Measurements from ENCODE around the gene PARD3B. TPM values are rescaled to one million over a fixed set of nuclear protein-coding genes. Genes with fewer than 3 reads are reported as not detected.

The PARD3B gene
- total and polyA plus RNA-seq, 10 of the 15 experiments (the other 5 are each of a cell fraction or from before 2014, with no cell fraction given): 0.01 to 0.54 (median 0.07) TPM; not detected in 7

- no peak for TF ChIP-seq ZZZ3 (IDR thresholded peaks at IDR 0.05; ENCODE audit: control insufficient read depth, insufficient read length, low read depth)
- no peak for TF ChIP-seq TCF12 (IDR thresholded peaks at IDR 0.05; ENCODE audit: low read depth, low read length)
- no peak for TF ChIP-seq CHD4 (IDR thresholded peaks at IDR 0.05)
- TF ChIP-seq POLR2AphosphoS2 (IDR thresholded peaks at IDR 0.05; ENCODE audit: low read depth, low read length): no peak
Observed at GRCh38 chr2:205014201-205014600, 468.9 kb downstream of the PARD3B start (continued).

DNA sequence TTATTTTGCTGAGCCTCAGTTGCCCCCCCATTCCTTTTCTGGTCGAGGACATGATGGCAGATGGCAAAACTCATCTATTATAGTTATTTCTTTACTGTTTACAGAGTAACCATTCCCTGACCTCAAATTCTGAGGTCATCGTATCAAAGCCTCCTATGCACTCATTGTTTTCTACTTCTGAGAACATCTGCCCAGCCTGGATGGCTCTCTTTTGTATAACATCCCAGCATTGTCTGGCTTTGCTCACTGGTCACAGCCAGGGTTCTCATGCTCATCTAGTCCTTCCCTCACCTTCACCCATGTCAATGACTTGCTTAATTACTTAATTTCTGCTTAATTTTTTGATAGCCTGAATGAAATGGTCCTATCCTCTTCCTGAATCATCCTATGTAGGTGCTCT is 472.1 kb downstream of the PARD3B start:
- intact Hi-C loops (cut with micrococcal nuclease; ENCODE audit: unreplicated experiment) (no loop called here), in situ Hi-C loops (cut with MboI) (no loop called here)
- ChIA-PET RAD21 (ENCODE audit: unreplicated experiment) (no interaction called here), SMC1A (ENCODE audit: uncharacterized antibody, unreplicated experiment) (no interaction called here), POLR2A (no interaction called here), CTCF (no interaction called here)
- Histone ChIP-seq H3K9me3 (replicated peaks; ENCODE audit: control insufficient read depth, insufficient read depth, low read length) (no peaks in the 10 kb centered on the region), H3K4me3 (no peak overlapping the region), H3K9ac (ENCODE audit: control insufficient read depth, insufficient read depth, low read length) (no peak overlapping the region), H2AFZ (ENCODE audit: control insufficient read depth, low read depth, low read length) (no peak overlapping the region), H4K20me1 (ENCODE audit: control insufficient read depth, insufficient read depth) (no peaks in the 10 kb centered on the region), H3K36me3 (ENCODE audit: control insufficient read depth in 2 of 2, insufficient read depth in 2 of 2, low read length in 1 of 2) (no peaks in the 10 kb centered on the region), H3K79me2 (ENCODE audit: control insufficient read depth, insufficient read depth, low read length) (no peaks in the 10 kb centered on the region), H3K27me3 (replicated peaks in 1 of 2; ENCODE audit: control insufficient read depth in 2 of 2, insufficient read depth in 2 of 2, low read length in 1 of 2) (no peaks in the 10 kb centered on the region), H3K27ac (ENCODE audit: control insufficient read depth, insufficient read depth) (no peak overlapping the region), H3K4me2 (ENCODE audit: control insufficient read depth, insufficient read depth) (no peak overlapping the region), H3K4me1 (ENCODE audit: control insufficient read depth, insufficient read depth, low read length) (no peaks in the 10 kb centered on the region)
- WGBS (ENCODE audit: insufficient coverage, insufficient replicate concordance, low lambda C conversion rate, missing lambda C conversion rate): 12% methylated on average over 2 of the region's 2 CpGs
- BruUV-seq (replicated peaks): no TSS peak
- FAIRE-seq (no peak), DNase-seq (ENCODE audit: low read depth, low spot score) (no peak), ATAC-seq (no peak)
- no peak for TF ChIP-seq CHD1 (IDR thresholded peaks at IDR 0.05; ENCODE audit: low read depth, low read length)
- TF ChIP-seq, protein P1, sequence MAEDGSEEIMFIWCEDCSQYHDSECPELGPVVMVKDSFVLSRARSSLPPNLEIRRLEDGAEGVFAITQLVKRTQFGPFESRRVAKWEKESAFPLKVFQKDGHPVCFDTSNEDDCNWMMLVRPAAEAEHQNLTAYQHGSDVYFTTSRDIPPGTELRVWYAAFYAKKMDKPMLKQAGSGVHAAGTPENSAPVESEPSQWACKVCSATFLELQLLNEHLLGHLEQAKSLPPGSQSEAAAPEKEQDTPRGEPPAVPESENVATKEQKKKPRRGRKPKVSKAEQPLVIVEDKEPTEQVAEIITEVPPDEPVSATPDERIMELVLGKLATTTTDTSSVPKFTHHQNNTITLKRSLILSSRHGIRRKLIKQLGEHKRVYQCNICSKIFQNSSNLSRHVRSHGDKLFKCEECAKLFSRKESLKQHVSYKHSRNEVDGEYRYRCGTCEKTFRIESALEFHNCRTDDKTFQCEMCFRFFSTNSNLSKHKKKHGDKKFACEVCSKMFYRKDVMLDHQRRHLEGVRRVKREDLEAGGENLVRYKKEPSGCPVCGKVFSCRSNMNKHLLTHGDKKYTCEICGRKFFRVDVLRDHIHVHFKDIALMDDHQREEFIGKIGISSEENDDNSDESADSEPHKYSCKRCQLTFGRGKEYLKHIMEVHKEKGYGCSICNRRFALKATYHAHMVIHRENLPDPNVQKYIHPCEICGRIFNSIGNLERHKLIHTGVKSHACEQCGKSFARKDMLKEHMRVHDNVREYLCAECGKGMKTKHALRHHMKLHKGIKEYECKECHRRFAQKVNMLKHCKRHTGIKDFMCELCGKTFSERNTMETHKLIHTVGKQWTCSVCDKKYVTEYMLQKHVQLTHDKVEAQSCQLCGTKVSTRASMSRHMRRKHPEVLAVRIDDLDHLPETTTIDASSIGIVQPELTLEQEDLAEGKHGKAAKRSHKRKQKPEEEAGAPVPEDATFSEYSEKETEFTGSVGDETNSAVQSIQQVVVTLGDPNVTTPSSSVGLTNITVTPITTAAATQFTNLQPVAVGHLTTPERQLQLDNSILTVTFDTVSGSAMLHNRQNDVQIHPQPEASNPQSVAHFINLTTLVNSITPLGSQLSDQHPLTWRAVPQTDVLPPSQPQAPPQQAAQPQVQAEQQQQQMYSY (CRISPR knock-in tag; IDR thresholded peaks at IDR 0.05): no peak
- no peak for TF ChIP-seq POLR2A (IDR thresholded peaks at IDR 0.05; ENCODE audit: low read depth, low read length)
- TF ChIP-seq ATF3 (IDR thresholded peaks at IDR 0.05; ENCODE audit: borderline replicate concordance, extremely low read depth, low read depth, low read length): no peak
- TF ChIP-seq RB1 (IDR thresholded peaks at IDR 0.05; ENCODE audit: borderline replicate concordance): no peak
- TF ChIP-seq CBX5 (IDR thresholded peaks at IDR 0.05; ENCODE audit: low read depth): no peak
- TF ChIP-seq CEBPB (IDR thresholded peaks at IDR 0.05; ENCODE audit: borderline replicate concordance in 1 of 2, low read depth in 2 of 2, low read length in 2 of 2): no peak
- TF ChIP-seq ZSCAN29 (IDR thresholded peaks at IDR 0.05): no peak
- TF ChIP-seq MTA3 (IDR thresholded peaks at IDR 0.05; ENCODE audit: borderline replicate concordance, low read length): no peak
- no peak for TF ChIP-seq RAD51 (IDR thresholded peaks at IDR 0.05)
